ENCODE results near the gene CHST14. TPM values are rescaled to one million over a fixed set of nuclear protein-coding genes. Genes with fewer than 3 reads are reported as not detected.

The CHST14 gene
- total RNA-seq, 1 donor from 2014 or later = 7.6 TPM

DNA sequence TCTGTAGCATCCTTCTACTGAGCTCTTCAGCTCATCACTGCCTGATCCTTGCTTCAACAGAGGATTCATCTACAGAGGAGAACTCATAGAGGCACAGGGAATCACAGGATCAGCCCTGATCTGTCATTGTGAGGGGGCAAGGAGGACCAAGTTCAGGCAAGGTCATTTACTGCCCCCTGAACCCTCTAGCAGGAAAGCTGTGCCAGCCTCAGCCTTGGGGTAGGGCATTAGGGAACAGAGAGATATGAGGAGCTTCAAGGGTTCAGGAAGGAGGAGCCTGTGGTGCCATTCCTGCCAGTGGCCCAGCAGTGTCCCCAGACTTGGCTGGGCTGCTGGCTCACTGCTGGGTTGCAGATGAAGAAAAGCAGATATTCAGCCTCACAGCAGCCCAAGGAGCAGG is 8.2 kb downstream of the CHST14 start:
- intact Hi-C loops (cut with DNase I) = no loop called here
- ATAC-seq = no peak
- no peak for DNase-seq (ENCODE audit: missing footprints)

DNA sequence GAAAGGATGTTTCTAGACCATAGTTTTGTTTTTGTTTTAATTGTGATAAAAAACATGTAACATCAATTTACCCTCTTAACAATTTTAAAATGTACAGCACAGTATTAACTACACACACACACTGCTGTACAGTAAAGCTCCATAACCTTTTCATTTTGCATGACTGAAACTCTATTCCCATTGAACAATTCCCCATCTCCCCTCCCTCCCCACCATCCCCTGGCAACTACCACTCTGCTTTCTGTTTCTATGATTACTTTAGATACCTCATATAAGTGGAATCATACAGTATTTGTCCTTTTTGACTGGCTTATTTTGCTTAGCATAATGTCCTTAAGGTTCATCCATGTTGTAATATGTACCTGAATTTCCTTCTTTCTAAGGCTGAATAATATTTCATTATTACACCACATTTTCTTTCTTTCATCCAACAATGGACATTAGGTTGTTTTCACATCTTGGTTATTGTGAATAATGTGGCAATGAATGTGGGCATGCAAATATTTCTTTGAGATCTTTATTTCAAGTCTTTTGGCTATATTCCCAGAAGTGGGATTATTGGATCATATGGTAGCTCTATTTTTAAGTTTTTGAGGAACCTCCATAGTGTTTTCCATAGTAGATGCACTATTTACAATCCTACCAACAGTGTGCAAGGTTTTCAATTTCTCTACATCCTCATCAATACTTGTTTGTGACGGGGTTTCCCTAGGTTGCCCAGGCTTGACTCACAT is 10.7 kb downstream of the CHST14 start:
- ATAC-seq (no peak), DNase-seq (ENCODE audit: missing footprints) (no peak)
- intact Hi-C loops (cut with DNase I) = no loop called here

DNA sequence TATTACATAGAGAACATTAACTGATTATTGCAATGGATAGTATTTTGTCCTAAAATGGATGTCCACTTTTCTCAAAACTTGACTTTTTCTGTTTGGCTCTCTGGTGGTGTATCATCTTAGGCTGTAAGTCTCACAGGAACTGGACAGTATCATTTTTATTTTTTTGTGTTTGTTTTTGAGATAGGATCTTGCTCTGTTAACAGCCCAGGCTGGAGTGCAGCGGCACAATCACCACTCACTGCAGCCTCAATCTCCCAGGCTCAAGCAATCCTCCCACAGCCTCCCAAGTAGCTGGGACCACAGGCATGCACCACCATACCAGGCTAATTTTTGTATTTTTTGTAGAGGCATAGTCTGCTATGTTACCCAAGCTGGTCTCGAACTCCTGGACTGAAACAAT is 13.1 kb downstream of the CHST14 start:
- intact Hi-C loops (cut with DNase I) = no loop called here
- no peak for DNase-seq (ENCODE audit: missing footprints)
- no peak for ATAC-seq

DNA sequence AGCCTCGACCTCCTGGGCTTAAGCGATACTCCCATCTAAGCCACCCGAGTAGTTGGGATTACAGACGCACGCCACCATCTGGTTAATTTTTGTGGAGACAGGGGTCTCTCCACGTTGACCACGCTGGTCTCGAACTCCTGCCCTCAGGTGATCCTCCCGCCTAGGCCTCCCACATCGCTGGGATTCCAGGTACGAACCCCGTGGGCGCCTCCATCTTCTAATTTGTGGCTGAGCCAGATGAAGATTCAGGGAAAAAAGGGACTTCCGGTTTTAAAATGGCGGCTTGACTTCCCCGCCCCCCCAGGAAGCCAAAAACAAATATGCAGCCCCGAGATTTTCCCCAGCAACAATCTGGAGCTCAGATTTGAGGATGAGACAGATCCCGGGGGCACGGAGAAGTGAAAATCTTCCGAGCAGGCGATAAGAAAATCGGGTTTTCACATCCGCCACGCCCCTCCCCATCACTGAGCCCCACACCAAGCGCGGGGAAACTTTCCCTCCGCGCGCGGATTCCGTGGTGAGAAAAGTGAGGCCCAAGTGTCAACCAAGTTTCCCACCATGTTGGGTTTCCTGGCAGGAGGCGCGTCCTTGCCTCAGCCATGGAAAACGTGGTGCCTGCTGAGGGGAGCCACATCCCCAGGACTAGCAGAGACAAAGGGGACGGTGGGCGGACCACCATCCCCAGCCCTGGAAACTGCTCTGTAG is 15.4 kb downstream of the CHST14 start:
- no peak for ATAC-seq
- intact Hi-C loops (cut with DNase I) = no loop called here
- no peak for DNase-seq (ENCODE audit: missing footprints)

DNA sequence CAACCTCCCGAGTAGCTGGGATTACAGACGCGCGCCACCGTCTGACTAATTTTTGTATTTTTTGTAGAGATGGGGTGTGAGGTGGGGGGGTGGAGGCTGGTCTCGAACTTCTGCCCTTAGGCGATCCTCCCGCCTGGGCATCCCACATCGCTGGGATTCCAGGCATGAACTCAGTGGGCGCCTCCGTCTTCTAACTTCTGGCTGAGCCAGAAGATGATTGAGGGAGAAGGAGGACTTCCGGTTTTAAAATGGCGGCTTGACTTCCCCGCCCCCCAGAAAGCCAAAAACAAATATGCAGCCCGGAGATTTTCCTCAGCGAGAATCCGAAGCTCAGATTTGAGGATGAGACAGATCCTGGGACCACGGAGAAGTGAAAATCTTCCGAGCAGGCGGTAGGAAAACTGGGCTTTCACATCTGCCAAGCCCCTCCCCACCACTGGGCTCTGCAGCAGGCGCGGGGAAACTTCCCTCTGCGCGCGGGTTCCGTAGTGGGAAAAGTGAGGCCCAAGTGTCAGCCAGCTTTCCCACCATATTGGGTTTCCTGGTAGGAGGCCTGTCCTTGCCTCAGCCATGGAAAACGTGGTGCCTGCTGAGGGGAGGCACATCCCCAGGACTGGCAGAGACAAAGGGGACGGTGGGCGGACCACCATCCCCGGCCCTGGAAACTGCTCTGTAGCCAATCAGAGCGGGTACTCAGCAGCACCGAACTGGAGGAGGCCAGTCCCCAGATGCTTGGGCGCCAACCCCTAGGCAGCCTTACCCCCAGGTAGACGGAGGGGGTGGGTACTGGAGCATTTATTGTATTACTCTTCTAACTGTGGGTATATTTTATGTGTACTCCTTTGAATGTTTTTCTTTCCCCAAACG is 17.3 kb downstream of the CHST14 start:
- intact Hi-C loops (cut with DNase I) = no loop called here
- ATAC-seq = no peak

DNA sequence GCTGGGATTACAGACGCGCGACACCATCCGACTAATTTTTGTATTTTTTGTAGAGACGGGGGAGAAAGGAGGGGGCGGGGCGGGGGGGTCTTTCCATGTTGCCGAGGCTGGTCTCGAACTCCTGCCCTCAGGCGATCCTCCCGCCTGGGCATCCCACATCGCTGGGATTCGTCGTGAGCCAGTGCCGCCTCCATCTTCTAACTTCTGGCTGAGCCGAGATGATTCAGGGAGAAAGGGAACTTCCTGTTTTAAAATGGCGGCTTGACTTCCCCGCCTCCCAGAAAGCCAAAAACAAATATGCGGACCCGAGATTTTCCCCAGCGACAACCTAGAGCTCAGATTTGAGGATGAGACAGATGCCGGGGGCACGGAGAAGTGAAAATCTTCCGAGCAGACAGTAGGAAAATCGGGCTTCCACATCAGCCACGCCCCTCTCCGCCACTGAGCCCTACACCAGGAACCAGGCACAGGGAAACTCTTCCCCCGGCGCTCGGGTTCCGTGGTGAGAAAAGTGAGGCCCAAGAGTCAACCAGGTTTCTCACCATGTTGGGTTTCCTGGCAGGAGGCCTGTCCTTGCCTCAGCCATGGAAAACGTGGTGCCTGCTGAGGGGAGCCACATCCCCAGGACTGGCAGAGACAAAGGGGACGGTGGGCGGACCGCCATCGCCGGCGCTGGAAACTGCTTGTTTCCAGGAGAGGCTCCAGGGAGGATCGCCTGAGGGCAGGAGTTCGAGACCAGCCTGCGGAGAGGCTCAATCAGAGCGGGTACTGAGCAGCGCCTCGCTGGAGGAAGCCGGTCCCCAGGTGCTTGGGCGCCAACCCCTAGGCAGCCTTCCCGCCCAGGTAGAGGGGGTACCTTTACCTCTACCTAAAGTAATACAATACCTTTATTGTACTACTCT is 18.7 kb downstream of the CHST14 start:
- no peak for ATAC-seq
- no peak for DNase-seq (ENCODE audit: missing footprints)
- intact Hi-C loops (cut with DNase I) = no loop called here

More for the DNA sequence above, 17.3 kb downstream of the CHST14 start:
- no peak for DNase-seq (ENCODE audit: missing footprints)

DNA sequence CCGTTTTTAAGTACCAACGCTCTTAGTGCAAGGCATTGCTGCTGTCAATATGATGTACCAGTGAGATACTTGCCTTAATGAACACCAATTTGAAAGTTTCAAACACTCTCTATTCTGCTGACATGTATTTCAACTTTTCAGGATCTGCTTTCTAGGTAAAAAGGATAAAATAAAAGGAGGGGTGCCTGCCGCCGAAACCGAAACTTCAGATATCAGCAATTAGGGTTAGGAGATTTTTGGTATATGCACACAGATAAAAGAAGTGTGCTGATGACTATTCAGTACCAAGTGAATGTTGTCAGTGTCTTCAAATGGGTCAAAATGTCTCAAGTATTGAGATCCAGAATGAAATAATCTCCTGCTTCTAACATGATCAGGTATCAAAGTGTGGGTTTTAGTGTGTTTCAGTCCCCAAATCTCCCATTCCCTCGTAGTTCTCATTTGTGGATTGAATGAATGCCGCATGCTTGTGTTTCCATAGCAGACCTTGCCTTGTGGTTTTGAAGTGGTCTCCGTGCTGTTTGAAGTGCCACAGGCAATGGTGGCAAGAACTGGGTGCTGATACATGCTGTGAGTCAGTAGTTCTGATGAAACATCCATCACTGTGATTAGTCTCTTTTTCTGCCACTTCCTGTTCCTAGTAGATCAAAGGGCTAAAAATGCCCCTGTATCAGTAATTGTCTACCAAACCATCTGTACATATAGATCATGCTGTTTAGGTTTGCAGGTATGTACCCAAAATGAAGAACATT is 22.5 kb downstream of the CHST14 start:
- no peak for DNase-seq (ENCODE audit: missing footprints)
- ATAC-seq = no peak
- intact Hi-C loops (cut with DNase I) = no loop called here

DNA sequence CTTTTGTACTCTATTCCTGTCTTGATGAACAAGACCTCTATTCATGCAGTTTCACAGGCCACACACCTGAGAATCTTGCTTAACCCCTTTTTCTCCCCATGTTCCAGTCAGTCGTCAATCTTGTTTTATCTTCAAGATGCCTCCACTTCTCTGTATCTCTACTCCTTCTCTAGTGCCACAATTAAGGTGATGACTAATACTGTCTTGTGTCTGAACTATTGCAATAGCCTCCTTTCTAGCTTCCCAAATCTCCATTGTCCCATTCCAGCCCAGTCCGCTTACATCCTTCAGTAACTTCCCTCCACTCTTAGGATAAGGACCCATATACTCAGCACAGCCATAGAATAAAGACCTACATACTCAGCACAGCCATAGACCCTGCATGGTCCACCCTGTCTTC is 24.7 kb downstream of the CHST14 start:
- DNase-seq (ENCODE audit: missing footprints) = no peak
- no peak for ATAC-seq
- intact Hi-C loops (cut with DNase I) = no loop called here

DNA sequence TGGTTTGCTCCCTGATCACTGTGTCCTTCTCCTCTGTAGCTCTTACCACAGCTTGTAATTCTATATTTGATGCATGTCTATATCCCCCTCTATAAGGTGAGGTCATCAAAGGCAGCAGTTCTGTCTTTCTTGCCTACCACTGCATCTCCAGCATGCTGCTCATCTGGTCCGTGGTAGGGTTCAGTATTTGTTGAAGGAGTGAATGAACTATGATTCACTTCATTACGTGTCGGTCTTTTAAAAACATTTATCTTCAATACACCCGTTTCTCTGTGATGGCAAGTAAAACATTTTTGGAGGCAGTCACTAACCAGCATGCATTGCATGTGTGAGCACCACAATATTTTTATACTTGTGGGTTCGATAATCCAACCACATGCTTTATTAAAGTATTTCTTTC is 27.6 kb downstream of the CHST14 start:
- intact Hi-C loops (cut with DNase I) = no loop called here
- ATAC-seq (no peak), DNase-seq (ENCODE audit: missing footprints) (no peak)

DNA sequence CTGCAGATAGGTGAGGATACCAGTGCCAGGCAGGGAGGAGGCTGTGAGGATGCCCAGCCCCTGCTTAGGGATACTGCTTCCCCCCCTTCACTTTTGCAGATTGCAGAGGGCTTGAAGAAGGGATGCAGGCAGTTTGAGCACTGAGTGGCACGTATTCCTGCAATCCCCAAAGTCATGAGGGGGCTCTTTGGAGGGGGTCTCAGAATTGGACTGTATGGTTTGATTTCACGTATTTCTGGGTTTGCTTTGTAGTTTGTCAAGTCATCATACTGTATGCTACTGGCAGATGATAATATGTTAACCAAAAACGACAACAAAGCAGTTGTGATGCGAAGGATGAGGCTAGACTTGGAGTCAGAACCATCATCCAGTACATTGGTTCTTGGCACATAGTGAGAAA is 28.1 kb downstream of the CHST14 start:
- no peak for ATAC-seq
- intact Hi-C loops (cut with DNase I) = no loop called here
- DNase-seq (ENCODE audit: missing footprints) = no peak

DNA sequence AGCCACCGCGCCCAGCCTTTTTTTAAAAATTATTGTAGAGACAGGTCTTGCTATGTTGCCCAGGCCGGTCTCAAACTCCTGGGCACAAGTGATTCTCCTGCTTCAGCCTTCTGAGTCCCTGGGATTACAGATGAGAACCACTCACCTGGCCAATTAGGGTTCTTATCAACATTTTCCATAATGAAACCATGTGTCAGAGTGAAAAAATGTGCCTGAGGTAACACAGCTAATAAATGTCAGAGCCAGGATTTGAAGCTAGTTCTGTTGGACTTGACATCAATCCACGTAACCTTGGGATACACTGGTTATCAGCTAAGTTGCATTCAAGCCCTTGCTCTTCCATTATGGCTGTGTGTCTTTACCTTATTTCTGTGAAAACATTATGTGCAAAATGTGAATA is 29.1 kb downstream of the CHST14 start:
- ATAC-seq = no peak
- intact Hi-C loops (cut with DNase I) = no loop called here
- no peak for DNase-seq (ENCODE audit: missing footprints)

DNA sequence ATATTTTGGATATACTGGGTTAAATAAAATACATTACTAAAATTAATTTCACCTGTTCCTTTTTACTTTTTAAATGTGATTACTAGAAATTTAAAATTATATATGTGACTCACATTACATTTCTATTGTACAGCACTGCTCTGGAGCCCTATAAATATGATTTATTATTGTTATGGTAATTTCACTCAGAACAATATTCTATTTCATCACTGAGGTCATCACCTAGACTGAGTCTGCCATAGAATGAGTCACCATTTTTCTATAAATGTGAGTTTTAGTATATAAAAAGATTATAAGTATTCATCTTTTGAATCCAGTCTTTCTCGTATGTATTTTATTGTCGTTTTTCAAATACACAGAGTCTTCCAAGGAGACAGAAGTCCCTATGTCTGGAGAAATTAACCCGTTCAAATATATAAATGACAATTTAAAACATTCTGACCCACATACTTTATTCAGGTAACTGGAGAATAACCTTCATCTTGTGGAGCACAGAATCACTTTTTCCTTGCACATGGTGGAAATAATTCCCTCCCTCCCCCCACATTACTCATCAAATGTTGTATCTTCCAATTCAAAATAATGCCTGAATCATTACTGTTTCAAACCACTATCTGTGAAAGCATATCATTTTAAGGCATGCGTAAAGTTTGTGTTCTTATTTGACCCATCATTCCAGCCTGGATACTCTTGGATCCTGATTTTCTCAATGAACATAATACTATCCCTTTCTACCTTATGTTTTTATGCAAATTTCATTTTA is 30.0 kb downstream of the CHST14 start:
- DNase-seq (ENCODE audit: missing footprints) = no peak
- intact Hi-C loops (cut with DNase I) = no loop called here
- no peak for ATAC-seq

DNA sequence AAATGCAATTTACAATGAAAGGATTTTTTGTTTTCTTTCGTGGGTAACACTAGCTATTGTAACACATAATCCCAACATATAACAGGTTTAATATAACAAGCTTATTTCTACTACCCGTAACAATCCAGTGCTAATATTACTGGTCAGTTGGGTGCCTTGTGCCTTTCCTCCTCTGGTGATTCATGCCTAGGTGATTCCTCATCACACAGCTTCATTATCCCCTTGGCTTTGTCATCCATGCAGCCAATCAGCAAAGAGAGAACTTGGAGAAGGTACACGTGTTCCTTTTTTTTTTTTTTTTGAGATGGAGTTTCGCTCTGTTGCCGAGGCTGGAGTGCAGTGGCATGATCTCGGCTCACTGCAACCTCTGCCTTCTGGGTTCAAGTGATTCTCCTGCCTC is 30.7 kb downstream of the CHST14 start:
- DNase-seq (ENCODE audit: missing footprints) = no peak
- no peak for ATAC-seq
- intact Hi-C loops (cut with DNase I) = no loop called here

DNA sequence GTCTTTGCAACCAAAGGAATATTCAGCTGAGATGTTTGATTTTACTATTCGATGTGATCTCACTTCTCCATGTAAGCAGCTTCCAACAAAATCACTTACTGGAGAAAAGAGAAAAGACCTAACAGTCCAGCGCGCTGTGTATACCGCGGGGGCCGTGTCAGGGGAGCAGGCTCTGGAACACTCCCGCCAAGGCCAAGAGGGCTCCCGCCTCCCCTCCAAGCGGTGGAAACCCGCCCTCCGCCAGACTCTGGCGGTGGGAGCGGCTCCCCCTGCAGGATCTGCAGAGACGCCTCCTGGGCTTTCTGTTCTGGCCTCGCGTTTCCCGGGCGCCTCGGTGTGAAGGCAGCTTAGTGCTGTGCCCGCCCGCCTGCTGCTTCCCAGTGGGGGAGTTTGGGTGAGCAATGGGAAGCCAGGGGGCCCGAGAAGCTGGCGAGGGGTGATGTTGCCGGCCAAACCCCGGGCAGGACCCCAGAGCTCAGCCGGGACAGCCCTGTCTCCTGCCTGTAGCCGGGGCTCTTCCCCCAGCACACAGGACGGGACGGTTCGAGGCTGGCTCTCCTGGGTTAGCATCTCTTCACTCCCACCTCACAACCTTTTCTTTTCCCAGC is 36.3 kb downstream of the CHST14 start:
- intact Hi-C loops (cut with DNase I) = loop anchor here (2.0 kb wide), 1 partner anchor 66 kb away; the partner anchor contains the start of gene BAHD1
- peak; percentile 88 for ATAC-seq

DNA sequence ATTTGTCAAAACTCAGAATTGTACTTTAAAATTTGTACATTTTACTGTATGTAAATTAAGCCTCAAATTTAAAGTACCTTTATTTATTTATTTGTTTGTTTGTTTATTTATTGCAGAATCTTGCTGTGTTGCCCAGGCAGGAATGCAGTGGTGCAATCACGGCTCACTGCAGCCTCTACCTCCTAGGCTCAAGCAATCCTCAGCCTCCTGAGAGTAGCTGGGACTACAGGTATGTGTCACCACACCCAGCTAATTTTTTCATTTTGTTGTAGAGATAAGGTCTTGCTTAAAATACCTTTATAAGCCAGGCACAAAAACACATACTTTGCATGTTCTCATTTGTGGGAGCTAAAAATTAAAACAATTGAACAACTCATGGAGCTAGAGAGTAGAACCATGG is 37.4 kb downstream of the CHST14 start:
- DNase-seq (ENCODE audit: missing footprints) (no peak), ATAC-seq (no peak)
- intact Hi-C loops (cut with DNase I) = no loop called here

More for the DNA sequence above, 36.3 kb downstream of the CHST14 start:
- peak; percentile 84 for DNase-seq (ENCODE audit: missing footprints)

DNA sequence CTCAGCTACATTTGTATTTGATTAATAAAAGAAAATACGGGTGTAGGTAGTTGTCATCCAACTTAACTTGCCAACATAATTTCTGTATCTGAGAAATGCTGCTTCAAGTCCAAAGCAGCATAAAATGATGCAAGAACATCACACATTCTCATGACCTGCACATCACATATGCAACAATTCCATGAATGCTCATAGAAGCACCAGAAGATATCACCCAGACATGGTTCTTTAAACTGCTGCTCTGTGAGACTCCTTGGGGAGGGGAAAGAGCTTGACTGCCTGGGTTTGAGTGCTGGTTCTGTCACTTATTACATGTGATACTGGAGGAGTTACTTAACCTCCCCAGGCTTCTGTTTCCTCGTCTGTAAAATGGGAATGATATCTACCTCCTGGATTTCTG is 39.4 kb downstream of the CHST14 start:
- DNase-seq (ENCODE audit: missing footprints) = no peak
- no peak for ATAC-seq
- intact Hi-C loops (cut with DNase I) = loop anchor here (10.0 kb wide), 4 partner anchors 55 to 385 kb away; partner anchors contain the start of genes CCDC32, RAD51, RMDN3 and RPUSD2

DNA sequence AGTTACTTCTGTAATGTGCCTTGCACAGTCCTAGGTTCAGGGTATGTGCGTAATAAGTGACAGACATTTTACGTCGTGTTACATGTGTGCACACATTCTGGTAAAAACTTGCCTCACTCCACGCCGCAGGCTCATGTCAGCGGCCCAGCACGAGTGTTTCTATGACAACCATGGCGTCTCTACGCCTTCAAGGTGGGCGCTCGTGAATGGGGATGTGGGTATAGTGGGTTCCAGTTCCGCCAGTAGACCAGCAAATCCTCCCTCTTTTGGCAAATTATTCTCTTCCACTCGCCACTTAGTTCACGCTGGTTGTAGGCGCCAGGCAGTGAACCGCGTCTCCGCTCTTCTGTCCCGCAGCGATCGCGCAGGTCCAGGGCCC is 40.3 kb downstream of the CHST14 start:
- ATAC-seq (peak; percentile 1), DNase-seq (ENCODE audit: missing footprints) (no peak)
- intact Hi-C loops (cut with DNase I) = loop anchor here (10.0 kb wide), 4 partner anchors 54 to 384 kb away; partner anchors contain the start of genes CCDC32, RAD51, RMDN3 and RPUSD2

Measured in Right ventricle myocardium inferior (tissue), 1 donor.